WTC11 (cell line): ENCODE results near the gene SCAANT1. TPM values are rescaled to one million over a fixed set of nuclear protein-coding genes. Genes with fewer than 3 reads are reported as not detected.

ENCODE experiments used
- ATAC-seq: fragments of 200-7000 bp; cut with Tn5 transposase; 2 replicates; pipeline ENCODE4 v1.10.0; 2021; ENCODE audit warnings: mild to moderate bottlenecking, moderate library complexity
- CTCF ChIA-PET: fragments of 300-600 bp; sonication (Branson Sonifier 250); formaldehyde crosslinking; loops from one replicate; lab custom pipeline; 2021; ENCODE audit warnings: antibody characterized with exemption; lab: Charles Lee
- POLR2A ChIA-PET: fragments of 350-600 bp; sonication (Branson Sonifier 250); formaldehyde crosslinking; loops from one replicate; lab custom pipeline; 2021; ENCODE audit warnings: antibody characterized with exemption; lab: Charles Lee
- DNase-seq: peaks from one replicate; pipeline ENCODE4 v3.0.0; 2021; ENCODE audit warnings: low spot score
- H3K27ac Mint-ChIP-seq: 2 replicates; pipeline ENCODE4 v1.8.0; 2021; ENCODE audit warnings: mixed read lengths
- H3K27me3 Mint-ChIP-seq: 2 replicates; pipeline ENCODE4 v1.8.0; 2021; ENCODE audit warnings: low read depth, mild to moderate bottlenecking, moderate library complexity, mixed read lengths
- H3K36me3 Mint-ChIP-seq: 2 replicates; pipeline ENCODE4 v1.8.0; 2021; ENCODE audit warnings: mixed read lengths
- H3K4me1 Mint-ChIP-seq: 2 replicates; pipeline ENCODE4 v1.8.0; 2022; ENCODE audit warnings: mixed read lengths
- H3K4me3 Mint-ChIP-seq: 2 replicates; pipeline ENCODE4 v1.8.0; 2021; ENCODE audit warnings: mild to moderate bottlenecking, moderate library complexity, mixed read lengths
- H3K9me3 Mint-ChIP-seq: 2 replicates; pipeline ENCODE4 v1.8.0; 2021; ENCODE audit warnings: mixed read lengths
- CDX4 ChIP-seq: fragments of 250-450 bp; sonication (Bioruptor Pico); IDR thresholded peaks from 2 replicates; pipeline ENCODE4 v1.9.0; 2021; ENCODE audit warnings: moderate library complexity, mild to moderate bottlenecking, inconsistent platforms, borderline replicate concordance
- CTCF ChIP-seq: fragments of 200-600 bp; IDR thresholded peaks from 2 replicates; pipeline ENCODE4 v1.8.0; 2022; ENCODE audit warnings: antibody characterized with exemption
- E2F4 ChIP-seq: sonication (generic); formaldehyde crosslinking; IDR thresholded peaks from 2 replicates; pipeline ENCODE4 v1.8.1; 2022; ENCODE audit warnings: low read depth, mild to moderate bottlenecking, moderate library complexity, missing genetic modification reagents, borderline replicate concordance
- ERG ChIP-seq: fragments of 250-450 bp; sonication (Bioruptor Pico); IDR thresholded peaks from 2 replicates; pipeline ENCODE4 v1.8.0; 2021; ENCODE audit warnings: mild to moderate bottlenecking
- ETV6 ChIP-seq: sonication (generic); formaldehyde crosslinking; IDR thresholded peaks from 2 replicates; pipeline ENCODE4 v1.8.1; 2022; ENCODE audit warnings: mild to moderate bottlenecking, missing genetic modification reagents
- FOXJ3 ChIP-seq: sonication (generic); formaldehyde crosslinking; IDR thresholded peaks from 2 replicates; pipeline ENCODE4 v1.9.0; 2021; ENCODE audit warnings: missing genetic modification reagents, mild to moderate bottlenecking, borderline replicate concordance
- HMGA2 ChIP-seq: fragments of 250-450 bp; sonication (Bioruptor Pico); IDR thresholded peaks from 2 replicates; pipeline ENCODE4 v1.4.0; 2021; ENCODE audit warnings: mild to moderate bottlenecking, moderate library complexity
- NR1H2 ChIP-seq: sonication (generic); formaldehyde crosslinking; IDR thresholded peaks from 2 replicates; pipeline ENCODE4 v1.9.0; 2021; ENCODE audit warnings: mild to moderate bottlenecking, moderate library complexity, missing genetic modification reagents
- NR2C2 ChIP-seq: sonication (generic); formaldehyde crosslinking; IDR thresholded peaks from 2 replicates; pipeline ENCODE4 v1.8.0; 2022; ENCODE audit warnings: mild to moderate bottlenecking, missing genetic modification reagents
- OVOL2 ChIP-seq: fragments of 250-450 bp; sonication (Bioruptor Pico); IDR thresholded peaks from 2 replicates; pipeline ENCODE4 v1.9.0; 2021; ENCODE audit warnings: mild to moderate bottlenecking, borderline replicate concordance
- PRRX2 ChIP-seq: fragments of 250-450 bp; sonication (Bioruptor Pico); IDR thresholded peaks from 2 replicates; pipeline ENCODE4 v1.8.0; 2021; ENCODE audit warnings: mild to moderate bottlenecking
- TEAD1 ChIP-seq: sonication (generic); formaldehyde crosslinking; IDR thresholded peaks from 2 replicates; pipeline ENCODE4 v1.8.0; 2022; ENCODE audit warnings: mild to moderate bottlenecking, missing genetic modification reagents
- USF2 ChIP-seq: sonication (generic); formaldehyde crosslinking; IDR thresholded peaks from 2 replicates; pipeline ENCODE4 v1.8.1; 2023; ENCODE audit warnings: mild to moderate bottlenecking, missing genetic modification reagents, moderate library complexity
- ZBTB21 ChIP-seq: sonication (generic); formaldehyde crosslinking; IDR thresholded peaks from 2 replicates; pipeline ENCODE4 v1.8.1; 2023; ENCODE audit warnings: mild to moderate bottlenecking, missing genetic modification reagents, borderline replicate concordance
- ZMAT4 ChIP-seq: fragments of 250-450 bp; sonication (Bioruptor Pico); IDR thresholded peaks from 2 replicates; pipeline ENCODE4 v1.9.0; 2021; ENCODE audit warnings: mild to moderate bottlenecking
- ZNF532 ChIP-seq: fragments of 250-450 bp; sonication (Bioruptor Pico); IDR thresholded peaks from 2 replicates; pipeline ENCODE4 v1.9.0; 2021; ENCODE audit warnings: mild to moderate bottlenecking, borderline replicate concordance
- ZSCAN18 ChIP-seq: fragments of 250-450 bp; sonication (Bioruptor Pico); IDR thresholded peaks from 2 replicates; pipeline ENCODE4 v2.1.2; 2022; ENCODE audit warnings: mild to moderate bottlenecking, moderate library complexity
- total RNA-seq: library from RNA; stranded (reverse); gene quantifications from 3 replicates; pipeline ENCODE4 v1.2.3, GENCODE V29; 2021

Gene SCAANT1
- total RNA-seq, 1 experiment from 2014 or later: 1.3 TPM

GRCh38 chr3:63869940-63870614 is 42.1 kb downstream of the SCAANT1 start (continued):
- TF ChIP-seq CDX4 (CRISPR knock-in tag) (no peak), OVOL2 (no peak), ZMAT4 (no peak), TEAD1 (CRISPR knock-in tag) (no peak), NR1H2 (no peak), ZNF532 (CRISPR knock-in tag) (no peak), NR2C2 (CRISPR knock-in tag) (no peak), ERG (CRISPR knock-in tag) (no peak)

GRCh38 chr3:63867225-63867624 is 45.0 kb downstream of the SCAANT1 start:
- no peaks in the 10 kb centered on the region for H3K27me3 Mint-ChIP-seq
- ATAC-seq: no peak
- H3K36me3 Mint-ChIP-seq: peaks cover 4% of the 10 kb centered on the region; the same call in 1 of the 2 replicates
- H3K4me3 Mint-ChIP-seq: no peak overlapping the region
- H3K9me3 Mint-ChIP-seq: no peaks in the 10 kb centered on the region
- ChIA-PET CTCF (no interaction called here), POLR2A (no interaction called here)
- TF ChIP-seq ZBTB21 (CRISPR knock-in tag) (no peak), ZSCAN18 (CRISPR knock-in tag) (no peak), ZNF532 (CRISPR knock-in tag) (no peak), CTCF (no peak), ETV6 (no peak), PRRX2 (CRISPR knock-in tag) (no peak), E2F4 (CRISPR knock-in tag) (no peak), USF2 (CRISPR knock-in tag) (no peak), FOXJ3 (CRISPR knock-in tag) (no peak), HMGA2 (CRISPR knock-in tag) (no peak)
- DNase-seq: no peak
- H3K27ac Mint-ChIP-seq: no peak overlapping the region
- peaks cover 32% of the 10 kb centered on the region for H3K4me1 Mint-ChIP-seq
